GM21723 (cell line): ENCODE results near the gene CXCR3.
"Not testable (repeated sequence)": the region's sequence is repeated elsewhere in the genome, so short reads cannot be mapped to it uniquely, and the experiment has no call there.

Source experiments
- ATAC-seq: cut with Tn5 transposase; IDR thresholded peaks from one replicate; pipeline ENCODE4 v1.9.1; 2021; ENCODE audit warnings: mild to moderate bottlenecking, moderate library complexity; ENCODE audit not compliant: unreplicated experiment

The CXCR3 gene

DNA sequence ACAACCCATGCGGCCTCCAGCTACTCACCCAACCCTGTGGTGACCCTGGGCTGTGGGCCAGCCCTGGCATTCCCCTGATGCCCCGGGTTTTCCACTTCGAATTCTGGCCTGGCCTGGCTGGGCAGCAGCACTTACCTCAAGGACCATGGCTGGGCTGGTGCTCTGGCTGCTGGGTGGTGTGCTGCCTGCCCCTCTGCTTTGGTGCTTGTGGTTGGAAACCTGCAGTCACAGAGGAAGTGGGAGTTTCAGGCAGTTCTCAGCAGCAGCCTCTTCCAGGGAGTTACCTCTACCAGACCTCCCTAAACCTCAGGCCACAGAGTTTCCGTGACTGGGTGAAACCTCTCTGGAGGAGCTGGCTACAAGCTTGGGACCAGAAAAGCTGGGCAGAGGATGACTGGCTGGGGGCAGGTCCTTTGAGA is at the start of gene CXCR3:
TSS of gene CXCR3 (minus strand) at position 209 of the 419 bp plus-strand sequence. CDS start at position 147, 62 bp downstream.
- ATAC-seq: peak; percentile 55

DNA sequence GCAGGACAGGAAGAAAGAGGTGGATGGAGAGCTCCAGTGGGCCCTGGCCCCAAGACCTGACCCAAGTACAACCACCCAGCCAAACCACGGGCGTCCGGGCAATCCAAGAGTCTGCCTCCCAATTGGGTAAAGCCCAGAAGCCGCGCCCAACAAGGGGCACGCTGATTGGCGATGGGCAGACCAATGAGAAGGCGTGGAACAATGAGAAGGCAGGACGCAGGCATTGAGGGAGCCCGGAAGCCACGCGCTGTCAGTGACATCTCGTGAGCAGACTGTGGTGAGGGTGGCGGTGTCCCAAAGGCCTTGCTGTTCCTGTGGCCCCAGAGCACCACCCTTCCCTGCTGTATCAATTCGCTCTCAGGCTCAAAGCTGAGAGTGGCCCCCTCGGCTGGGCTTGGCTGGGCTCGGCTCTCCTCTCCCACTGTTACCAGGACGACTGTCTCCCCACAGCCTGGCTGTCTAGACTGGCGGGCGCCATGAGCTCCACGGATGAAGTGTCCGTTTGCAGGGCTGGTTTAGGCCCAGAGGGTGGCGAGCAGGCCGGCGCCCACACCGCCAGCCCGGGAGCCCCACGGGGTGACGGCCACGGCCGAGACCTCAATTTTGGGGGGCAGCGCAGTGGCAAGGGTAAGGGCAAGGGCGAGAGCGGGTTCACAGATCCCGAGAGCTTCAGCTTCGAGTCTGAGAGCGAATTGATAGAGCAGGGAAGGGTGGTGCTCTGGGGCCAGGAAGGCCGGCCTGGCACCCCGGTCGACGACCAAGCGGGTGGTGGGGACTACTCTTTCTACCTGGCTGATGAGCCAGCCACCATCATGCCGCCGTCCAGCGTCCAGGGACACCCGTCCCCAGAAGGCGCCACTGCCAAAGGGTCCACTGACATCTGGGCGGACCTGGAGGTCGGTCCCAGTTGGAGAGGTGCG is 49.3 kb upstream of the CXCR3 start, which contains the start of gene LOC101059915:
TSS of gene LOC101059915 (plus strand) at position 219 of the 920 bp plus-strand sequence.
- no peak for ATAC-seq

DNA sequence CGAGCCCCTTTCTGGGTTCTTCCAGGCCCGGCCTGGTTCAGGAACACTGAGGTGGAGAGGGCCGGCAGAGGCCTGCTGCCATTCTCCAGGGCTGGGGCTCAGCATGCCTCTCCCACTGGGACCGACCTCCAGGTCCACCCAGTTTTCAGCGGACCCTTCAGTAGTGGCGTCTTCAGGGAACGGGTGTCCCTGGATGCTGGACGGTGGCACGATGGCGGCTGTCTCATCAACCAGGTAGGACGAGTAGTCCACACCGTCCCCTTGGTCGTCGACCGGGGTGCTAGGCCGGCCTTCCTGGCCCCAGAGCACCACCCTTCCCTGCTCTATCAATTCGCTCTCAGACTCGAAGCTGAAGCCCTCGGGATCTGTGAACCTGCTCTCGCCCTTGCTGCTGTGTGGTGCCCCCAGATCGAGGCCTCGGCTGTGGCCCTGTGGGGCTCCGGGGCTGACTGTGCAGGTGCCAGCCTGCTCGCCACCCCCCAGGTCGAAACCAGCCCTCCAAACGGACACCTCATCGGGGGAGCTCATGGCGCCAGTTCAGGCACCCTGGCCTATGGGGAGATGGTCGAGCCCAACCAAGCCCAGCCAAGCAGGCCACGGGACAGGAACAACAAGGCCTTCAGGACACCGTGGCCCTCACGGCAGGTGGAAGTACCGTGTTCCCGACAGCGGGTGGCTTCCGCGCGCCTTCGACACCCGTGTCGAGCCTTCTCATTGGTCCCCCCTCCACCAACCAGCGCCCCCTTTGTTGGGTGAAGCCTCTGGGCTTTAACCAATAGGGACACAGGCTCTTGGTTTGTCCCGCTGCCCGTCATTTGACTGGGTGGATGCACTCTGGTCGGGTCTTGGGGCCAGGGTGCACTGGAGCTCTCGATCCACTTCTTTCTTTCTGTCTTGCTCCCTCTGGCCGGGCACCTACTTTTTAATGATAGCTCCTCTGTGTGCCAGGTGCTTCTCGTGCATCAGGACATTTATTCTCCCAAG is 48.2 kb upstream of the CXCR3 start:
- ATAC-seq: no peak

DNA sequence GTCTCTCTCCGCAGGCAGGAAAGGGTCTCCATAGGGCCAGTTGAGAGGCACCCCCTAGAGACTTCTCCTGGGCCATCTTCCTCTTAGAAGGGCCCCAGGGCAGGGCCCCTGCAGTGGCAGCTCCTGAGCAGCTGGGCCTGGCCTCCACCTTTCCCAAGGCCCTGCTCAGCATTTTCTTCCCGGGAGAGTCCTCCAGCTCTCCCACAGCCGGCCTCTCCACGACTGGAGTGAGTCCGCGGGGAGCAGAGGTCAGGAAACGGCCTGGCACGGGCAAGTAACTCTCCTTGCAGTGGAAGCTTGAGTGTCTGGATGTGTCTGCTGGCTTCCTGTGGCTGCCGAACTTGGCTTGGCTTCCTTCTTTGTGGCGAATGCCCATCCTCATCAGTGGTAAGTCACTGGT is 47.4 kb upstream of the CXCR3 start:
- ATAC-seq: no peak

DNA sequence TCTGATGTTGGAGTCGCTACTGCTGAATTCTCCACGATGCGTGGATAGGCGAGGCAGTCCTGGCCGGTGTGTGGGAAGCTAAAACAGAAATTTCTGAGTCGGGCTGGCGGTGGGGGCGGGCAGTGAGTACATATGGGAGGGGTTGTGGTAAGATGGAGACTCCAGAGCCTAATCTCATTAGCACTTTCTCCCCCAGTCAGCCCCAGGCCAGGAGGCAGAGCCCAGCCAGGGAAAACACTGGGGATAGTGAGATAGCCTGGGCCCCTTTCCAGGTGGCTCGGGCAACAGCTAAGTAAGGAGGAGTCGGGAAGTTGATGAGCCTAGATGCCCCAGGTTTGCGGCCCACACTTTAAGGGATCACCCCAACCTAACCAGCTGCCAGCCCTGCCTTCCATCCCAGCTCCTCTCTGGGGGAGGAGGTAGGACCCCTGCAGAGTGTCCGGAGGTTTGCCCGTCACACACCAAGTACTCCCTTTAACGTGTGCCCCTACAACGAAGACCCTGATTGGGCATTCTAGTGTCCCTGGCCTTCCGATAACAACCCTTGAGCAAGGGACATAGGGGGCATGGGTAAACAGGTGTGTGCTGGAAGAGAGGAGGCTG is 46.7 kb upstream of the CXCR3 start:
- ATAC-seq: no peak

DNA sequence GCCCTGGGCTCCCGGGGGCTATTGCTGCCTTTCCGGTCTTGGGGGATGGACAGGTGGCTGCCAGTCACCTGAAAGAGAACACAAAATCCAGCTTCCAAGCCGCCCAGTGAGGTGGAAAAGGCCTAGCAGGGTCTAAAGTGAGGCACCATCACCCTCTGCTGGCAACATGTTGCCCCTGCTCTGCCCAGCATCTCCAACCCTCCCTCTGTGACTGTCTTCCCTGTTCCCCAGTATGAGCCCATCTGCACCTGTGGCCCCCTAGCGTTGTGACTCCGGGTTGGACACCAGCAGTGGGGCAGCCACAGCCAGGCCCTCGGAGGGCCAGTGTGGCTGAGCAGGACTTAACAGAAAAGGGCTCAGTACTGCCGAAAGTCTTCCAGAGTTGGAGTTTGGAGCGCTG is 45.9 kb upstream of the CXCR3 start:
- peak; percentile 61 for ATAC-seq

DNA sequence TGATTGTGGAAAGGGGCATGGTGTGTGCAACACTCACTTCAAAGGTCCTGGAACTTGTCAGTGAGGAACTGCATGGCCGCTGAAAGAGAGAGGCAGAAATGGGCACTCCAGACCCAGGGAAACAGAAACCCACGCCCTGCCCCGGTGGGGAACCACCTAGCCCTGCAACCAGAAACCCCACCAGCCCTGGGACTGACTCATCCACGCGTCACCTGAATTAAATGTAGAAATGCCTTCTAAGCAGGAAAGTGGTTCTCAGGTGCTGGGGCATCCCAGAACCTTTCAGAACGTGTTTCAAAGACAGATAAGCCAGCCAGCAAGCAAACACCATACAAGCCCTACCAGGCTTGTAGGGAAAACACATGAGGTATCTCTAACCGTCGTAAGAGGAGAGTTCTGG is 44.9 kb upstream of the CXCR3 start:
- not testable (repeated sequence) for ATAC-seq

DNA sequence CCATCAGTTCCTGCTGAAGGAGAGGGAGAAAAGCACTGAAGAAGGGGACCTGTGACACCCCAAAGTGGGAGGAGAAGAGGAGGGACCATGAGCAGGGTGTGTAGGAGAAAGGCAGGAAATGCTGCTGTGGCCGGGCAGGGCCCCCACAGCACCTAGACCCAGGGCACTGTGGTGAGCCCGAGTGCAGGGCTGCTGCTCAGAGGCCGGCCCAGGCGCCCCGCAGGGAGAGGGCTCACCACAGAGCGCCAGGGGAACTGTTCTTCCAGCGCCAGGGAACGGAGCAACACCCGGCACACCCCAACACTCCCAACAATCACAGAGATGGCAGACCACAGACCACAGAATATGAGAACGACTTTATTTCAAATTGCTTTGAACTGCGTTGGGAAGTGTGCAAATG is 44.3 kb upstream of the CXCR3 start:
- not testable (repeated sequence) for ATAC-seq

DNA sequence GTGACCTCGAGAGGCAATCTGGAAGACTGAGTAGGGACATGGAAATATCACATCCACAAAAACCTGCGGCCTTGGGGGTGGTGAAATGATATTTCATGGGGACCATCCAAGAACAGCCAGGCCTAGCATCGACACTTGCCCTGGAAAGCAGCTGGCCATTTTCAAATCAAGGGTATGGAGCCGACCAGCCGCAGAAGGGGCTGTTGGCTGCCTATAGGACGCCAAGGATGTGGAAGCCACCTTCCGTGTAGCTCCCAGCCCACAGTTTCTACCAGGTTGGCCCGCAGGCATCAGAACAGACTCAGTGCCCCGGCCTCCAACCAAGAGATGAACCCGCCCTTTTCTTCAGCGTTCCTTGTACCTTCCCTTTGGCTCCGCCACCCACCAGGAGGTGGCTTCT is 43.6 kb upstream of the CXCR3 start:
- ATAC-seq: no peak

DNA sequence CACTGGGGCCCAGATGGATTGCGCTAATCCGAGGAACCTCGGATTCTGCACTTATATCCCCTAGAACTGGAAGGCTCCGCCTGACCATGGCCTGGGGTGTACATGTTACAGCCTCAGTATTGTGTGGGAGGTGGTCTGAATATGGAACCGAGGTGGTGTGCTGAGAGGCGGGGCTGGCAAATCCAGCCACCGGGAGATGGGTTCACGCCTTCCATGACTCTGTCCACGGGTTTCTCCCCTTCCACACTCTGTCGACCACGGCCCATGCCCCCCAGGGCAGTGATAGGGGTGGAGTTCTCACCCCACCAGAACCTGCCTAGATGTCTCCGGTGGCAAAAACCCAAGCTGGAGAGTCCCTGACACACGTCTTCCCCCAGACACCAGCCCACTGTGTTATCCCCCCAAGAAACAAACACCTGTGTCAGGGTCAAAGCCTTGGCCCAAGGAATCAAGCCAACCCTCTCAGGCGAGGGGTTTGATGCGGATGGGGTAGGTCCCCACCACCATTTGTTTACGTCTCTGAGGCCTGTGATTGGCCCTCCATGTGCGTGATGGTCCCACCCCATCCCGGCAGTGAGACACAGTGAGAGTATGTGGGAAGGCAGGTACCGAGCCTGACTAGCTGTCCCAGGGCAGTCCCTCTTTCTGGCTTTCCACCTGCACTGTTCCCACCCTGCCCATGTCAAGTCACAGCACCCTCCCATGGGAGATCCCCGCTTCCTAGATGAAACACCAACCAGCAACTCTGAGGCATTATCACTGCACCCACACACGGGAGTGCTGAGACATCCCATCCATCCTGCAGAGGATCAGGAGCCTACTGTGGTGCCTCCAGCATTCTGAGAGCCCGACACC is 42.5 kb upstream of the CXCR3 start:
- ATAC-seq: no peak

DNA sequence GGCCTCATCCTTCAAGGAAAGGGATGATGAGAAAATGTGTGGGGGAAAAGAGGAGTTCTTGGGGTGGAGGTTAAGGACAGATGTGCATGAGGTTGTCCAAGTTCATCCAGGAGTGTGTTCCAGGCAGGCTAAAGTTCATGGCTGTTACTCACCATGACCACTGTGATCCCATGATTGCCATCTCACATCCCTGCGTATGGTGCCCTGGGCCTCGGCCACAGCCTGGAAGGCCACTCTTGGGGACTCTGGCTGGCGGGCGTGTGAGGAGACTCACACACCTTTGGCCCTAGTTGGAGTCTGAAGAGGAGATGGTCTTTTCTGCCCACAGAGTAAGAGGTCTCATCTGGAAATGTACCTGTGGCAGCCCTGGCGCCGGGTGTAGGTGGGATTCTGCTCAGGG is 41.6 kb upstream of the CXCR3 start:
- ATAC-seq: no peak

DNA sequence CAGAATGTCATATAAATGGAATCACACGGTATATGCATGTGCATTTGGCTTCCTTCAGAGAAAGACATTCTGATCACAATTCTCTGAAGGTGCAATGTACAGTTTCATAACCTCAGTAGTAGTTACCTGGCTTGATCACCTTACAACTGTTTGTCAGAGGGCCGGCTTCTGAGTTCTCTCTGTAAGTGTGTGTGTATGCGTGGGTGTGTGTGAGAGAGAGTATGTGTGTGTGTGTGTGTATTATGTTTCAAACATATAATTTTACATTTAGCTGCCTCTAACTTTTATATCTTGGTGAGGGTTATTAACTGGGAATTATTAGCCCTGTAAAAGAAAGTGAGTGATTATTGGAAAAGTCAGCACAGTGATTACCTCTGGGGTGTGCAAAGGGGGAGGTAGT is 41.0 kb upstream of the CXCR3 start:
- ATAC-seq: no peak

DNA sequence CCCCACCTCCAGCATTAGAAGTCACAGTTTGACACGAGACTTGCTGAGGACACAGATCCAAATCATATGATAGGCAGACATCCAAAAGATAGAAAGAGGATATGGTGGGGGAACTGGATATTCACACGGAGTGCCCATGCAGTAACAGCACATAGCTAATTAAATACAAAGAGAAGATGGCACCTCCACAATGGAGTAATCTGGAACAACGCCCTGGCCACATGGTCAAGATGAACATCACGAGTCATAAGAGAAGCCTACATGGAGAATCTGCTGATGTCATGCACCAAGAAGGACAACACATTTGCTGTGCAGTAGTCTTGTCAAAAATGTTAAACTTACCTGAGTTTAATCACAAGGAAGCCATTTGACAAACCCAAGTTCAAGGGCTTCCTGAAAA is 39.0 kb upstream of the CXCR3 start:
- ATAC-seq: no peak

DNA sequence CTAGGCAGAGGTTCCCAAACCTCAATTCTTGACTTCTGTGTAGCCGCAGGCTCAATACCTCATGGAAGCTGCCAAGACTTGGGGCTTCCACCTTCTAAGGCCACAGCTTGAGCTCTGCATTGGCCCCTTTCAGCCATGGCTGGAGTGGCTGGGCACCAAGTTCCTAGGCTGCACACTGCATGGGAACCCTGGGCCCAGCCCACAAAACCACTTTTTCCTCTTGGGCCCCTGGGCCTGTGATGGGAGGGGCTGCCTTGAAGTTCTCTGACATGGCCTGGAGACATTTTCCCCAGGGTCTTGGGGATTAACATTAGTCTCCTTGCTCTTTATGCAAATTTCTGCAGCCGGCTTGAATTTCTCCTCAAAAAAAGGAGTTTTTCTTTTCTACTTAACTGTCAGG is 35.0 kb upstream of the CXCR3 start:
- ATAC-seq: no peak

DNA sequence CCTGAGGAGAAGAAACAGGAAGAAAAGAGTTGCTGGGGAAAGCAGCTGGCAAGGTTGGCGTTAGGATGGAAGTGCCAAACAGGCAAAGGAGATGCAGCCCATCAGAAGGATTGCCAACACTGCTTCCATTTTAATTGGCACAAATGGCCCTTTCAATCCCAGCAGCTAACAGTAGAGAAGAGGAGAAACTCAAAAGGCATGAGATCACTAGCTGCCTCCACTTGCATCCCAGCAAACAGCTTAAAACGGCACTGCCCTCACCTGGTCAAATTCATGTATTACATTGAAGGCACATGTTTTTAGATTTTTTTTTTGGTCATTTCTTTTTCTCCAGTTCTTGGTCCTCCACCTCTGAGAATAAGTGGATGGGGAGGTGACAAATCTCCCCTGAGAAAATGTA is 34.1 kb upstream of the CXCR3 start:
- ATAC-seq: no peak

DNA sequence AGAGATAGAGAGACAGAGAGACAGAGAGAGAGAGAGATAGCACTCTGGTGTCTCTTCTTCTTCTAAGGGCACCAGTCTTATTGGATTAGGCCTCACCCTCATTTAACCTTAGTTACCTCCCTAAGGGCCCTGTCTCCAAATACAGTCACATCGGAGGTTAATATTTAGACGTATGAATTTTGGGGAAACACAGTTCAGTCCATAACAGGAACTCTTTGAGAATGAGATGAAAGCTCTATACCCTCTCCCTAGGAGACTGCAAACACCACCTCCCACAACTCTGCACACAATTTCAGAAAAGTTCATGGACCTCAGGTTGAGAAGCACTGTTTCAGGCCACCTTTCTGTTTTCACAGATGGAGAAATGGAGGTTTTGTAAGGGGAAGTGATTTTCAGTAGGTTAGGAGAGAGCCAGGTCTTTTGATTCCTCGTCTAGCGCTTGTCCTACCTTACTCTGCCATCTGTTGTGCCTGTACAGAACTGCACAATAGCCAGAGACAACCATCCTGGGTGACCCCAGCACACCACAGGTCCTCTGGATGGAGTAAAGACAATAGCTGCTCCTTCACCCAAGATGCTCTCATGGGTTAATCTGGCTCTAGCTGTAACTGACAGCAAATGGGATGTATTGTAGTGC is 32.1 kb upstream of the CXCR3 start:
- peak; percentile 85 for ATAC-seq

DNA sequence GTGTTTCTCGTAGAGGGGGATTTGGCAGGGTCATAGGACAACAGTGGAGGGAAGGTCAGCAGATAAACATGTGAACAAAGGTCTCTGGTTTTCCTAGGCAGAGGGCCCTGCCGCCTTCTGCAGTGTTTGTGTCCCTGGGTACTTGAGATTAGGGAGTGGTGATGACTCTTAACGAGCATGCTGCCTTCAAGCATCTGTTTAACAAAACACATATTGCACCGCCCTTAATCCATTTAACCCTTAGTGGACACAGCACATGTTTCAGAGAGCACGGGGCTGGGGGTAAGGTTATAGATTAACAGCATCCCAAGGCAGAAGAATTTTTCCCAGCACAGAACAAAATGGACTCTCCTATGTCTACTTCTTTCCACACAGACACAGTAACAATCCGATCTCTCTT is 26.1 kb upstream of the CXCR3 start:
- ATAC-seq: not testable (repeated sequence)

DNA sequence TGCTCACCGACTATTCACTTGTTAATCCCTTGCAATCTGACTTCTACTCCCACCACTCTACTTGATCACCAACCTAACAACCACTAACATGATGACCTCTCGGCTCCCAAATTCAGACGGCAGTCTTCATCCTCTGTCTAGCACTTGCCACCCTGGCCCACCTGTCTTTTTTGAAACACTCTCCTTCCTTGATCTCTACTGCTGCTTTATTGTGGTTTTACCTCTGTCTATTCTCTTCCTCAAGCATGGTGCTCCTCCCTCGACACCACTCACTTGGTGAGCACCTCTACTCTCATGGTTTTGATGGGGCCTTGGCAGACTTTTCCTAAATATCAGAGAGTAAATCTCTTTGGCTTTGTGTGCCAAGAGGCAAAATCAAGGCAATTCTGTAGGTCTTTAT is 21.7 kb upstream of the CXCR3 start:
- no peak for ATAC-seq

DNA sequence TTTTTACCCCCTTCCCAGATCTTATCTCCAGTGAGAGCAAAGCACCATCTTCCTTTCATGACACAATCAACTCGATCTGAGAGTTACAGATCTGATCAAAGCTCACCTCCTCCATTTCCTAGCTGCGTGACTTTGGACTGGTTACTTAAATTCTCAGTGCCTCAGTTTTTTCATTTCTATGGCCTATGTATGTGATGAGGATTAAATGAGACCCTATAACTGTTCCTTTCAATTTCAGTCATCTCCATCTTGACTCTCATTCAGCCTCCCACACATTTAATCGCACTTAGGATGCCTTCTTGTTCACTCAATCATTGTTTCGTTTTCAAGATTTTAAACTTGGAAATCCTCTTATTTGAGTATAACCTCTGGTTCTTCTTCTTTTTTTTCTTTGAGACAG is 20.1 kb upstream of the CXCR3 start:
- peak; percentile 17 for ATAC-seq

DNA sequence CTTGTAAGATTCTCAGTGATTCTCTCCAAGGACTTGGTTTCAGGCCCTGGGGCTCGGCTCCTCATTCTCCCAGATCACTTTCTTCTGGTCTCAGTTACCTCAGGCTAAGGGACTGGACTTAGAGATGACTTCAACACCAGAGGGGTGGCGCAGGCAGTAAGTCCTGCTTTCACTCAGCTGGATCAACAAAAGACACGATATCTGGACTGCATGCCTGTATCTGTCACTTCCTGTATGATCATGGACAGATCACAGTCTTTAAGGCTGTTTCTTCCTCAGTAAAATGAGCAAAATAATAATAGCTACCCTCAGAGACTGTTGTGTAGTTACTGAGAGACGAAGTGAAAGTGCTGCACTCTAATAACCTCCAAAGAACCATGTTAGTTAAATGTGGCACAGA is 19.5 kb upstream of the CXCR3 start:
- ATAC-seq: peak; percentile 45
